Measurements from ENCODE around the gene SYNE2. TPM values are rescaled to one million over a fixed set of nuclear protein-coding genes. Genes with fewer than 3 reads are reported as not detected.

The SYNE2 gene
- total RNA-seq, 1 experiment from 2014 or later = 48.5 TPM

- H3K27me3 ChIP-seq (replicated peaks; ENCODE audit: control insufficient read depth, insufficient read depth, low read length) = no peaks in the 10 kb centered on the region
- H3K9me3 Mint-ChIP-seq (ENCODE audit: unreplicated experiment) = no peaks in the 10 kb centered on the region
- H3K36me3 ChIP-seq (ENCODE audit: control insufficient read depth, insufficient read depth, low read length) = no peaks in the 10 kb centered on the region
- DNase-seq = no peak
- CTCF ChIA-PET = no interaction called here
- H3K4me3 Mint-ChIP-seq (ENCODE audit: unreplicated experiment) = no peak overlapping the region
- no peaks in the 10 kb centered on the region for H3K27me3 Mint-ChIP-seq (ENCODE audit: insufficient read depth, unreplicated experiment)
- H3K4me3 ChIP-seq (ENCODE audit: low read depth, low read length) = no peak overlapping the region
- H3K4me1 ChIP-seq = no peaks in the 10 kb centered on the region
- no peak for TF ChIP-seq CTCF (IDR thresholded peaks at IDR 0.05; ENCODE audit: insufficient read depth in 1 of 2, low read depth in 1 of 2, low read length in 1 of 2, severe bottlenecking in 1 of 2, unreplicated experiment in 1 of 2)
- H3K9me3 ChIP-seq = no peaks in the 10 kb centered on the region
- no TSS peak for BruUV-seq (replicated peaks)
- H3K4me1 Mint-ChIP-seq (ENCODE audit: low read depth, unreplicated experiment) = no peaks in the 10 kb centered on the region
- intact Hi-C loops (cut with micrococcal nuclease; ENCODE audit: unreplicated experiment) = no loop called here
- H3K27ac Mint-ChIP-seq (ENCODE audit: unreplicated experiment) = no peak overlapping the region
- POLR2A ChIA-PET = no interaction called here
- H3K36me3 Mint-ChIP-seq (ENCODE audit: insufficient read depth, unreplicated experiment) = peaks cover 15% of the 10 kb centered on the region
These were observed 368.7 kb downstream of the SYNE2 start for GRCh38 chr14:64221391-64222003.

- H3K27me3 Mint-ChIP-seq (ENCODE audit: insufficient read depth, unreplicated experiment) = no peaks in the 10 kb centered on the region
- BruUV-seq (replicated peaks) = no TSS peak
- no peak for DNase-seq
- no peak for TF ChIP-seq CTCF (IDR thresholded peaks at IDR 0.05; ENCODE audit: insufficient read depth in 1 of 2, low read depth in 1 of 2, low read length in 1 of 2, severe bottlenecking in 1 of 2, unreplicated experiment in 1 of 2)
- intact Hi-C loops (cut with micrococcal nuclease; ENCODE audit: unreplicated experiment) = no loop called here
- Histone ChIP-seq H3K36me3 (ENCODE audit: control insufficient read depth, insufficient read depth, low read length) (no peaks in the 10 kb centered on the region), H3K27me3 (replicated peaks; ENCODE audit: control insufficient read depth, insufficient read depth, low read length) (no peaks in the 10 kb centered on the region), H3K4me3 (ENCODE audit: low read depth, low read length) (no peak overlapping the region), H3K4me1 (no peaks in the 10 kb centered on the region), H3K9me3 (no peaks in the 10 kb centered on the region)
- H3K27ac Mint-ChIP-seq (ENCODE audit: unreplicated experiment) = no peak overlapping the region
- H3K36me3 Mint-ChIP-seq (ENCODE audit: insufficient read depth, unreplicated experiment) = peaks cover 22% of the 10 kb centered on the region
- ChIA-PET POLR2A (no interaction called here), CTCF (interaction anchor here (0.6 kb wide), 1 partner anchor 133 kb away, joined by 3 read pairs; no protein-coding TSS in a partner anchor)
- no peak overlapping the region for H3K4me3 Mint-ChIP-seq (ENCODE audit: unreplicated experiment)
- H3K4me1 Mint-ChIP-seq (ENCODE audit: low read depth, unreplicated experiment) = no peaks in the 10 kb centered on the region
- H3K9me3 Mint-ChIP-seq (ENCODE audit: unreplicated experiment) = no peaks in the 10 kb centered on the region
These were observed 372.4 kb downstream of the SYNE2 start for GRCh38 chr14:64225151-64225757.

GRCh38 chr14:64227856-64228255 is 375.1 kb downstream of the SYNE2 start:
- no TSS peak for BruUV-seq (replicated peaks)
- POLR2A ChIA-PET = no interaction called here

More at GRCh38 chr14:64227856-64228255, 375.1 kb downstream of the SYNE2 start:
- no peaks in the 10 kb centered on the region for H3K27me3 ChIP-seq (replicated peaks; ENCODE audit: control insufficient read depth, insufficient read depth, low read length)
- Mint-ChIP-seq H3K27me3 (ENCODE audit: insufficient read depth, unreplicated experiment) (no peaks in the 10 kb centered on the region), H3K36me3 (ENCODE audit: insufficient read depth, unreplicated experiment) (peaks cover 16% of the 10 kb centered on the region), H3K4me3 (ENCODE audit: unreplicated experiment) (no peak overlapping the region), H3K4me1 (ENCODE audit: low read depth, unreplicated experiment) (no peaks in the 10 kb centered on the region), H3K9me3 (ENCODE audit: unreplicated experiment) (no peaks in the 10 kb centered on the region), H3K27ac (ENCODE audit: unreplicated experiment) (no peak overlapping the region)
- no peaks in the 10 kb centered on the region for H3K9me3 ChIP-seq
- H3K4me1 ChIP-seq = no peaks in the 10 kb centered on the region
- CTCF ChIA-PET = no interaction called here
- no peaks in the 10 kb centered on the region; the same call in 1 of the 2 replicates for H3K36me3 ChIP-seq (ENCODE audit: control insufficient read depth, insufficient read depth, low read length)
- H3K4me3 ChIP-seq (ENCODE audit: low read depth, low read length) = no peak overlapping the region
- no peak for DNase-seq
- intact Hi-C loops (cut with micrococcal nuclease; ENCODE audit: unreplicated experiment) = no loop called here
- no peak for TF ChIP-seq CTCF (IDR thresholded peaks at IDR 0.05; ENCODE audit: insufficient read depth in 1 of 2, low read depth in 1 of 2, low read length in 1 of 2, severe bottlenecking in 1 of 2, unreplicated experiment in 1 of 2)

Data from Caco-2 (cell line).